GM15510 (cell line): ENCODE results near the gene ATP8B1.

ENCODE experiments used
- POLR2A ChIP-seq: IDR thresholded peaks from 3 replicates; pipeline ENCODE4 v1.6.1; 2011; ENCODE audit warnings: borderline replicate concordance; ENCODE audit not compliant: insufficient read length; ENCODE audit errors: extremely low read depth

ATP8B1 gene

GRCh38 chr18:57767259-57768050, 35.7 kb downstream of the ATP8B1 start:
- TF ChIP-seq POLR2A: no peak

- no peak for TF ChIP-seq POLR2A
Measured at GRCh38 chr18:57764995-57765394, 38.1 kb downstream of the ATP8B1 start.

- no peak for TF ChIP-seq POLR2A
Measured at GRCh38 chr18:57764087-57764486, 39.0 kb downstream of the ATP8B1 start.

GRCh38 chr18:57762686-57763085, 40.4 kb downstream of the ATP8B1 start:
- TF ChIP-seq POLR2A: no peak

- no peak for TF ChIP-seq POLR2A
Measured at GRCh38 chr18:57759650-57760049, 43.5 kb downstream of the ATP8B1 start.

GRCh38 chr18:57755473-57756067, 47.5 kb downstream of the ATP8B1 start:
- TF ChIP-seq POLR2A: no peak

GRCh38 chr18:57754577-57755338, 48.4 kb downstream of the ATP8B1 start:
- TF ChIP-seq POLR2A: no peak

- TF ChIP-seq POLR2A: no peak
Measured at GRCh38 chr18:57753063-57753462, 50.1 kb downstream of the ATP8B1 start.

- no peak for TF ChIP-seq POLR2A
Measured at GRCh38 chr18:57749604-57749970, 53.5 kb downstream of the ATP8B1 start.

GRCh38 chr18:57748770-57749603, 54.1 kb downstream of the ATP8B1 start:
- TF ChIP-seq POLR2A: no peak

GRCh38 chr18:57747809-57748680, 55.1 kb downstream of the ATP8B1 start:
- no peak for TF ChIP-seq POLR2A

- no peak for TF ChIP-seq POLR2A
Measured at GRCh38 chr18:57744211-57744694, 58.9 kb downstream of the ATP8B1 start.

GRCh38 chr18:57743008-57743407, 60.1 kb downstream of the ATP8B1 start:
- no peak for TF ChIP-seq POLR2A

GRCh38 chr18:57741273-57741672, 61.8 kb downstream of the ATP8B1 start:
- TF ChIP-seq POLR2A: no peak
